Mesenteric fat pad (tissue), 1 donor: ENCODE data around the gene TGFB2. TPM values are rescaled to one million over a fixed set of nuclear protein-coding genes. Genes with fewer than 3 reads are reported as not detected.

Experiments
- DNase-seq: peaks from one replicate; pipeline ENCODE4 v3.0.0-alpha.2; 2020; ENCODE audit warnings: low spot score
- total RNA-seq: library from RNA; stranded (reverse); fragmentation: NEBNext Ultra II Directional; extraction: Animal tissue kit (Norgen Biotek cat#: 25700); gene quantifications from one replicate; pipeline ENCODE4 v1.2.1, GENCODE V29; 2021
- donor health status: DM: yes; HTN: yes; CAD: no.

TGFB2 gene
- total RNA-seq, 1 donor from 2014 or later = 1.6 TPM

- DNase-seq = no peak
Observed at GRCh38 chr1:218421531-218421930, 76.4 kb downstream of the TGFB2 start.

GRCh38 chr1:218424502-218424901 lies 79.4 kb downstream of the TGFB2 start:
- DNase-seq = no peak

GRCh38 chr1:218425647-218426342 lies 80.7 kb downstream of the TGFB2 start:
- DNase-seq = no peak

- DNase-seq = no peak
Observed at GRCh38 chr1:218426343-218426657, 81.2 kb downstream of the TGFB2 start.

GRCh38 chr1:218429301-218429700 lies 84.2 kb downstream of the TGFB2 start:
- no peak for DNase-seq

GRCh38 chr1:218430346-218430745 lies 85.2 kb downstream of the TGFB2 start:
- no peak for DNase-seq

GRCh38 chr1:218430822-218431221 lies 85.7 kb downstream of the TGFB2 start:
- DNase-seq = no peak

GRCh38 chr1:218431476-218431875 lies 86.3 kb downstream of the TGFB2 start:
- DNase-seq = no peak

- DNase-seq = no peak
Observed at GRCh38 chr1:218433744-218434143, 88.6 kb downstream of the TGFB2 start.

GRCh38 chr1:218435528-218435927 lies 90.4 kb downstream of the TGFB2 start:
- DNase-seq = no peak

GRCh38 chr1:218436346-218436745 lies 91.2 kb downstream of the TGFB2 start:
- no peak for DNase-seq

GRCh38 chr1:218436997-218437396 lies 91.9 kb downstream of the TGFB2 start:
- no peak for DNase-seq

GRCh38 chr1:218439541-218440295 lies 94.6 kb downstream of the TGFB2 start:
- no peak for DNase-seq

GRCh38 chr1:218443255-218443654 lies 98.1 kb downstream of the TGFB2 start:
- DNase-seq = no peak

- DNase-seq = no peak
Observed at GRCh38 chr1:218444173-218444572, 99.0 kb downstream of the TGFB2 start.

- DNase-seq = no peak
Observed at GRCh38 chr1:218444588-218444987, 99.5 kb downstream of the TGFB2 start.

GRCh38 chr1:218447010-218447689 lies 102.0 kb downstream of the TGFB2 start:
- no peak for DNase-seq

GRCh38 chr1:218451415-218451814 lies 106.3 kb downstream of the TGFB2 start:
- DNase-seq = no peak

- no peak for DNase-seq
Observed at GRCh38 chr1:218454700-218455282, 109.7 kb downstream of the TGFB2 start.

GRCh38 chr1:218456444-218456843 lies 111.3 kb downstream of the TGFB2 start:
- DNase-seq = no peak

- DNase-seq = no peak
Observed at GRCh38 chr1:218459450-218459849, 114.3 kb downstream of the TGFB2 start.
